ENCODE results near the gene SH2D5. TPM values are rescaled to one million over a fixed set of nuclear protein-coding genes. Genes with fewer than 3 reads are reported as not detected.

SH2D5 gene
- polyA plus RNA-seq, 1 donor from 2014 or later = 14.1 TPM

DNA sequence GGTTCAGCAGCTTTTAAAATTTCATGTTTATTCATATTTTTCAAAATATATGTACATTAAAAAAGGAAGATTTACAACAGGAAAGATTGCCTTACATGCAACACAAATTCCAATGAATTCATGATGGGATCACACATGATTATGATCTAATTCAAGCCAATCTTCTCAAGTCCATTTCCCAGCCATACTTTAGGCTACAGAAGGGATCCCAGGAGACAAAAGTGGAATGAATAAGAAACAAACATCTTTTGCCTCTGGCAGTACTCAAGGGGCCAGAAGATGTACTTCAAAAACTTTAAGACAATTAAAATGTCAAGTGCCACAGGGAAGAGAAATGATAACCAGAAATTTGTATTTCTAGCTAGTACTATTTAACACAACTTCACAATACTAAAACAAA is 10.2 kb upstream of the SH2D5 start:
- no peaks in the 10 kb centered on the region for H4K20me1 ChIP-seq (ENCODE audit: insufficient read depth)
- peaks cover 11% of the 10 kb centered on the region for H3K36me3 ChIP-seq (ENCODE audit: insufficient read depth, low read length)
- H3K9me3 ChIP-seq (ENCODE audit: low read length) = no peaks in the 10 kb centered on the region
- no peaks in the 10 kb centered on the region for H3K27me3 ChIP-seq (ENCODE audit: insufficient read depth, low read depth, low read length)
- no peak overlapping the region for H2AFZ ChIP-seq (ENCODE audit: low read depth, low read length)
- no peaks in the 10 kb centered on the region for H3K9me2 ChIP-seq (ENCODE audit: insufficient read depth, low read length)
- no peak for TF ChIP-seq EZH2 (IDR thresholded peaks at IDR 0.05; ENCODE audit: borderline replicate concordance, insufficient read depth, low read length, poor library complexity, severe bottlenecking)
- TF ChIP-seq, protein P1, sequence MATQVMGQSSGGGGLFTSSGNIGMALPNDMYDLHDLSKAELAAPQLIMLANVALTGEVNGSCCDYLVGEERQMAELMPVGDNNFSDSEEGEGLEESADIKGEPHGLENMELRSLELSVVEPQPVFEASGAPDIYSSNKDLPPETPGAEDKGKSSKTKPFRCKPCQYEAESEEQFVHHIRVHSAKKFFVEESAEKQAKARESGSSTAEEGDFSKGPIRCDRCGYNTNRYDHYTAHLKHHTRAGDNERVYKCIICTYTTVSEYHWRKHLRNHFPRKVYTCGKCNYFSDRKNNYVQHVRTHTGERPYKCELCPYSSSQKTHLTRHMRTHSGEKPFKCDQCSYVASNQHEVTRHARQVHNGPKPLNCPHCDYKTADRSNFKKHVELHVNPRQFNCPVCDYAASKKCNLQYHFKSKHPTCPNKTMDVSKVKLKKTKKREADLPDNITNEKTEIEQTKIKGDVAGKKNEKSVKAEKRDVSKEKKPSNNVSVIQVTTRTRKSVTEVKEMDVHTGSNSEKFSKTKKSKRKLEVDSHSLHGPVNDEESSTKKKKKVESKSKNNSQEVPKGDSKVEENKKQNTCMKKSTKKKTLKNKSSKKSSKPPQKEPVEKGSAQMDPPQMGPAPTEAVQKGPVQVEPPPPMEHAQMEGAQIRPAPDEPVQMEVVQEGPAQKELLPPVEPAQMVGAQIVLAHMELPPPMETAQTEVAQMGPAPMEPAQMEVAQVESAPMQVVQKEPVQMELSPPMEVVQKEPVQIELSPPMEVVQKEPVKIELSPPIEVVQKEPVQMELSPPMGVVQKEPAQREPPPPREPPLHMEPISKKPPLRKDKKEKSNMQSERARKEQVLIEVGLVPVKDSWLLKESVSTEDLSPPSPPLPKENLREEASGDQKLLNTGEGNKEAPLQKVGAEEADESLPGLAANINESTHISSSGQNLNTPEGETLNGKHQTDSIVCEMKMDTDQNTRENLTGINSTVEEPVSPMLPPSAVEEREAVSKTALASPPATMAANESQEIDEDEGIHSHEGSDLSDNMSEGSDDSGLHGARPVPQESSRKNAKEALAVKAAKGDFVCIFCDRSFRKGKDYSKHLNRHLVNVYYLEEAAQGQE (IDR thresholded peaks at IDR 0.05; ENCODE audit: borderline replicate concordance) = no peak
- no peak for TF ChIP-seq EP300 (conservative IDR thresholded peaks at IDR 0.05; ENCODE audit: poor library complexity, severe bottlenecking)
- no peak for TF ChIP-seq TAF1 (IDR thresholded peaks at IDR 0.05; ENCODE audit: low read depth)
- TF ChIP-seq, protein P2, sequence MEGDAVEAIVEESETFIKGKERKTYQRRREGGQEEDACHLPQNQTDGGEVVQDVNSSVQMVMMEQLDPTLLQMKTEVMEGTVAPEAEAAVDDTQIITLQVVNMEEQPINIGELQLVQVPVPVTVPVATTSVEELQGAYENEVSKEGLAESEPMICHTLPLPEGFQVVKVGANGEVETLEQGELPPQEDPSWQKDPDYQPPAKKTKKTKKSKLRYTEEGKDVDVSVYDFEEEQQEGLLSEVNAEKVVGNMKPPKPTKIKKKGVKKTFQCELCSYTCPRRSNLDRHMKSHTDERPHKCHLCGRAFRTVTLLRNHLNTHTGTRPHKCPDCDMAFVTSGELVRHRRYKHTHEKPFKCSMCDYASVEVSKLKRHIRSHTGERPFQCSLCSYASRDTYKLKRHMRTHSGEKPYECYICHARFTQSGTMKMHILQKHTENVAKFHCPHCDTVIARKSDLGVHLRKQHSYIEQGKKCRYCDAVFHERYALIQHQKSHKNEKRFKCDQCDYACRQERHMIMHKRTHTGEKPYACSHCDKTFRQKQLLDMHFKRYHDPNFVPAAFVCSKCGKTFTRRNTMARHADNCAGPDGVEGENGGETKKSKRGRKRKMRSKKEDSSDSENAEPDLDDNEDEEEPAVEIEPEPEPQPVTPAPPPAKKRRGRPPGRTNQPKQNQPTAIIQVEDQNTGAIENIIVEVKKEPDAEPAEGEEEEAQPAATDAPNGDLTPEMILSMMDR (IDR thresholded peaks at IDR 0.05; ENCODE audit: poor library complexity, severe bottlenecking) = no peak
- TF ChIP-seq POLR2AphosphoS5 (IDR thresholded peaks at IDR 0.05) = no peak
- no peak for TF ChIP-seq SMC3 (conservative IDR thresholded peaks at IDR 0.05; ENCODE audit: poor library complexity)
- TF ChIP-seq MXI1 (conservative IDR thresholded peaks at IDR 0.05; ENCODE audit: poor library complexity, severe bottlenecking) = no peak
- no peak overlapping the region for H3K4me2 ChIP-seq (ENCODE audit: low read length)
- H3K4me3 ChIP-seq (ENCODE audit: low read length) = no peak overlapping the region
- H3K79me2 ChIP-seq (replicated peaks; ENCODE audit: insufficient read depth, low read length) = no peaks in the 10 kb centered on the region
- H3F3A ChIP-seq (ENCODE audit: insufficient read depth, low read length, poor library complexity, severe bottlenecking) = no peaks in the 10 kb centered on the region
- no peak overlapping the region for H3K9ac ChIP-seq (ENCODE audit: low read length)
- H3K27ac ChIP-seq (ENCODE audit: low read length) = no peak overlapping the region

DNA sequence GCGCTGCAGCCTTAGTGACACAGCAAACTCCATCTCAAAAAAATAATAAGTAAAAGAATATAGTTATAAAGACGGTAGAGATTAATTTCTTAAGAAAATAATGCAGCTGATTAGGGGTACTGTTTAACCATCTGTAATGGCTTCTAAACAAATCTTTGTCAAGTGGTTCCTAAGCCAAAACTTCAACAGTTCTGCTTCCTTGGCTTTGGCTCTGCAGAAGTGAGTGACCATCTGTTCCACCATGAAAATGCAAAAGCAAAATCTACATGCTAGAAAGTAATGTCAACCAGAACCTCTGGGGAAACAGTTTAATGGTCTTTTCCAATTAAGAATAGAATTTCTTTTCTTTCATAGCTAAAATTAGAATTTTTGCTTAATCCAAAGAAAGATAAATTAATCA is 8.3 kb upstream of the SH2D5 start:
- Histone ChIP-seq H3K9me3 (ENCODE audit: low read length) (no peaks in the 10 kb centered on the region), H3K36me3 (ENCODE audit: insufficient read depth, low read length) (peaks cover 5% of the 10 kb centered on the region), H4K20me1 (ENCODE audit: insufficient read depth) (no peaks in the 10 kb centered on the region), H2AFZ (ENCODE audit: low read depth, low read length) (no peak overlapping the region), H3K4me2 (ENCODE audit: low read length) (no peak overlapping the region), H3K4me3 (ENCODE audit: low read length) (no peak overlapping the region), H3K79me2 (replicated peaks; ENCODE audit: insufficient read depth, low read length) (no peaks in the 10 kb centered on the region), H3K27me3 (ENCODE audit: insufficient read depth, low read depth, low read length) (no peaks in the 10 kb centered on the region), H3F3A (ENCODE audit: insufficient read depth, low read length, poor library complexity, severe bottlenecking) (no peaks in the 10 kb centered on the region), H3K27ac (ENCODE audit: low read length) (no peak overlapping the region), H3K9me2 (ENCODE audit: insufficient read depth, low read length) (no peaks in the 10 kb centered on the region), H3K9ac (ENCODE audit: low read length) (no peak overlapping the region)
- TF ChIP-seq MXI1 (conservative IDR thresholded peaks at IDR 0.05; ENCODE audit: poor library complexity, severe bottlenecking) = no peak
- TF ChIP-seq, protein P2 (IDR thresholded peaks at IDR 0.05; ENCODE audit: poor library complexity, severe bottlenecking) = no peak
- TF ChIP-seq RAD21 (conservative IDR thresholded peaks at IDR 0.05) = no peak
